ENCODE measurements around the gene MALRD1. TPM values are rescaled to one million over a fixed set of nuclear protein-coding genes. Genes with fewer than 3 reads are reported as not detected.

Gene MALRD1
- total and polyA plus RNA-seq, 10 donors: 0.06 to 1.6 (median 0.43) TPM

- Histone ChIP-seq H3K36me3 (no peaks in the 10 kb centered on the region), H3K27ac (no peak overlapping the region), H3K27me3 (replicated peaks in 1 of 7) (no peaks in the 10 kb centered on the region), H3K4me1 (no peaks in the 10 kb centered on the region), H3K9me3 (no peaks in the 10 kb centered on the region), H3K4me3 (no peak overlapping the region)
- TF ChIP-seq POLR2A (IDR thresholded peaks at IDR 0.05): no peak
- no peak for TF ChIP-seq POLR2AphosphoS5 (IDR thresholded peaks at IDR 0.05)
- TF ChIP-seq, protein P1, sequence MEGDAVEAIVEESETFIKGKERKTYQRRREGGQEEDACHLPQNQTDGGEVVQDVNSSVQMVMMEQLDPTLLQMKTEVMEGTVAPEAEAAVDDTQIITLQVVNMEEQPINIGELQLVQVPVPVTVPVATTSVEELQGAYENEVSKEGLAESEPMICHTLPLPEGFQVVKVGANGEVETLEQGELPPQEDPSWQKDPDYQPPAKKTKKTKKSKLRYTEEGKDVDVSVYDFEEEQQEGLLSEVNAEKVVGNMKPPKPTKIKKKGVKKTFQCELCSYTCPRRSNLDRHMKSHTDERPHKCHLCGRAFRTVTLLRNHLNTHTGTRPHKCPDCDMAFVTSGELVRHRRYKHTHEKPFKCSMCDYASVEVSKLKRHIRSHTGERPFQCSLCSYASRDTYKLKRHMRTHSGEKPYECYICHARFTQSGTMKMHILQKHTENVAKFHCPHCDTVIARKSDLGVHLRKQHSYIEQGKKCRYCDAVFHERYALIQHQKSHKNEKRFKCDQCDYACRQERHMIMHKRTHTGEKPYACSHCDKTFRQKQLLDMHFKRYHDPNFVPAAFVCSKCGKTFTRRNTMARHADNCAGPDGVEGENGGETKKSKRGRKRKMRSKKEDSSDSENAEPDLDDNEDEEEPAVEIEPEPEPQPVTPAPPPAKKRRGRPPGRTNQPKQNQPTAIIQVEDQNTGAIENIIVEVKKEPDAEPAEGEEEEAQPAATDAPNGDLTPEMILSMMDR (IDR thresholded peaks at IDR 0.05 in 8 of 11, conservative IDR thresholded peaks at IDR 0.05 in 3 of 11): no peak
- intact Hi-C loops (cut with DNase I; ENCODE audit: low total_unique reads): no loop called here
- DNase-seq: no peak
Observed at GRCh38 chr10:19426034-19426433, 377.4 kb downstream of the MALRD1 start.

DNA sequence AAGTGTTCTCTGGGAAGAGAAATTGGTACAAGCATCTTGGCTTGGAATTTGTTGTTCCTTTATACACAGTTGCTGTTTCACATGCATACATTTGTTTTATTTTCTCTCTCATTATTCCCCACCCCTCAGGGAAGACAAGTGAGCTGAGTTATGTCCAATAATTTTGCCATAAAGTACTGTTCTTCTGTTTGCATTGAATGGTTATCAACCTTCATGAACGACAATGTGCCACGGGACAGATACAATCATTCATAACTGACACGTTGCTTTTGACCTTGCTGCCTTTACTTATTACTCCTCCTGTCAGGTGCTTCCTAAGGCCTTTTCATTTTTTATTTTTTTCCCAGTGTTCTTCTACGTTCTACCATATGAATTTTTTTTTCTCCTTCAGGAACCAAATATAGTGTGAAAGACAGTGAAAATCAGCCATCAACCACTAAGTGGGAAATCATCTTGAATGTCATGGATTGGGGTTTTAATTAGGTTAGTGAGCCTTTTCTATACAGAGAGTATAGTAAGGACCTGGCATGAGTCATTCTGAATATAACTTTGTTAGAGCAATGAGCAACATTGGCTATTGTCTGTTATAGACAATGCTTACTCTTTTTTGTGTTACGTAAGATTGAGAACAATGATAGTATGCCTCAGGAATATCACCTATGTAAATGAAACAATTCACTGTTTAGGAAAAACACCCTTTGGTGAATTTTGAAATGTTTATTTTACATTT is 383.2 kb downstream of the MALRD1 start:
- H3K4me3 ChIP-seq: no peak overlapping the region
- no peaks in the 10 kb centered on the region for H3K27me3 ChIP-seq (replicated peaks in 1 of 7)
- H3K4me1 ChIP-seq: no peaks in the 10 kb centered on the region

GRCh38 chr10:19449860-19450259 is 401.3 kb downstream of the MALRD1 start:
- no peak for DNase-seq
- WGBS, 5 donors: 70 to 91% (median 72%) methylated on average over 2 of the region's 2 CpGs
- intact Hi-C loops (cut with DNase I; ENCODE audit: low total_unique reads): no loop called here
- no peak overlapping the region for H3K27ac ChIP-seq
- no peaks in the 10 kb centered on the region for H3K36me3 ChIP-seq
- TF ChIP-seq POLR2AphosphoS5 (IDR thresholded peaks at IDR 0.05) (no peak), POLR2A (IDR thresholded peaks at IDR 0.05) (no peak)
- TF ChIP-seq, protein P1 (IDR thresholded peaks at IDR 0.05 in 8 of 11, conservative IDR thresholded peaks at IDR 0.05 in 3 of 11): no peak
- H3K27me3 ChIP-seq (replicated peaks in 1 of 7): no peaks in the 10 kb centered on the region
- H3K4me1 ChIP-seq: no peaks in the 10 kb centered on the region
- H3K9me3 ChIP-seq: peaks cover 0 to 15% (median 2%) of the 10 kb centered on the region in 8 donors
- H3K4me3 ChIP-seq: no peak overlapping the region

More for the DNA sequence above, 383.2 kb downstream of the MALRD1 start:
- intact Hi-C loops (cut with DNase I; ENCODE audit: low total_unique reads): no loop called here
- H3K27ac ChIP-seq: no peak overlapping the region
- peaks cover 0 to 3% (median 0%) of the 10 kb centered on the region in 8 donors for H3K9me3 ChIP-seq
- 58 to 75% (median 71%) methylated on average over 5 of the region's 5 CpGs for WGBS, 5 donors
- TF ChIP-seq, protein P1 (IDR thresholded peaks at IDR 0.05 in 8 of 11, conservative IDR thresholded peaks at IDR 0.05 in 3 of 11): no peak
- TF ChIP-seq POLR2A (IDR thresholded peaks at IDR 0.05): no peak
- TF ChIP-seq POLR2AphosphoS5 (IDR thresholded peaks at IDR 0.05): no peak
- no peaks in the 10 kb centered on the region for H3K36me3 ChIP-seq
- DNase-seq: no peak

GRCh38 chr10:19451356-19451755 is 402.8 kb downstream of the MALRD1 start:
- WGBS, 5 donors: 70 to 90% (median 86%) methylated on average over 3 of the region's 3 CpGs
- no peak for DNase-seq
- H3K36me3 ChIP-seq: no peaks in the 10 kb centered on the region
- intact Hi-C loops (cut with DNase I; ENCODE audit: low total_unique reads): no loop called here
- H3K27ac ChIP-seq: no peak overlapping the region
- TF ChIP-seq POLR2AphosphoS5 (IDR thresholded peaks at IDR 0.05): no peak
- TF ChIP-seq POLR2A (IDR thresholded peaks at IDR 0.05): no peak
- TF ChIP-seq, protein P1 (IDR thresholded peaks at IDR 0.05 in 8 of 11, conservative IDR thresholded peaks at IDR 0.05 in 3 of 11): no peak
- H3K27me3 ChIP-seq (replicated peaks in 1 of 7): no peaks in the 10 kb centered on the region
- no peak overlapping the region for H3K4me3 ChIP-seq
- H3K9me3 ChIP-seq: peaks cover 0 to 9% (median 0%) of the 10 kb centered on the region in 8 donors
- H3K4me1 ChIP-seq: no peaks in the 10 kb centered on the region
